ENCODE results near the gene ASIC2.

ASIC2 gene

GRCh38 chr17:33234233-33234632, 58.9 kb downstream of the ASIC2 start:
- no peak overlapping the region for H3K27ac ChIP-seq (ENCODE audit: low read depth, low read length)

GRCh38 chr17:33233811-33234177, 59.3 kb downstream of the ASIC2 start:
- no peak overlapping the region for H3K9ac ChIP-seq (ENCODE audit: low read length)
- H3K36me3 ChIP-seq (ENCODE audit: low read length), result no peaks in the 10 kb centered on the region
- H3K27me3 ChIP-seq (ENCODE audit: low read length), result no peaks in the 10 kb centered on the region
- no peaks in the 10 kb centered on the region for H3K9me3 ChIP-seq (ENCODE audit: insufficient read depth, low read length)
- H3K27ac ChIP-seq (ENCODE audit: low read depth, low read length), result no peak overlapping the region
- H3K79me2 ChIP-seq (ENCODE audit: insufficient read depth, low read length), result no peaks in the 10 kb centered on the region
- no peak overlapping the region for H2AFZ ChIP-seq (ENCODE audit: low read depth, low read length, severe bottlenecking)
- no peaks in the 10 kb centered on the region for H3K9me2 ChIP-seq (replicated peaks; ENCODE audit: insufficient read depth, low read length)
- TF ChIP-seq EZH2phosphoT487 (conservative IDR thresholded peaks at IDR 0.05; ENCODE audit: low read length), result no peak
- no peak for TF ChIP-seq CTCF (IDR thresholded peaks at IDR 0.05; ENCODE audit: insufficient read depth, low read length, poor library complexity, severe bottlenecking)
- H3K4me2 ChIP-seq (ENCODE audit: low read depth, low read length, poor library complexity, severe bottlenecking), result no peak overlapping the region
- H3K4me3 ChIP-seq (ENCODE audit: insufficient read depth, low read length, poor library complexity, severe bottlenecking), result no peak overlapping the region
- H3F3A ChIP-seq (ENCODE audit: insufficient read depth), result no peaks in the 10 kb centered on the region
- H4K20me1 ChIP-seq (ENCODE audit: low read depth, low read length), result no peaks in the 10 kb centered on the region

More at GRCh38 chr17:33234233-33234632, 58.9 kb downstream of the ASIC2 start:
- no peak overlapping the region for H3K4me2 ChIP-seq (ENCODE audit: low read depth, low read length, poor library complexity, severe bottlenecking)
- no peaks in the 10 kb centered on the region for H3K27me3 ChIP-seq (ENCODE audit: low read length)
- no peaks in the 10 kb centered on the region for H3F3A ChIP-seq (ENCODE audit: insufficient read depth)
- TF ChIP-seq EZH2phosphoT487 (conservative IDR thresholded peaks at IDR 0.05; ENCODE audit: low read length) (no peak), CTCF (IDR thresholded peaks at IDR 0.05; ENCODE audit: insufficient read depth, low read length, poor library complexity, severe bottlenecking) (no peak)
- no peaks in the 10 kb centered on the region for H3K79me2 ChIP-seq (ENCODE audit: insufficient read depth, low read length)
- H4K20me1 ChIP-seq (ENCODE audit: low read depth, low read length), result no peaks in the 10 kb centered on the region
- no peaks in the 10 kb centered on the region for H3K9me2 ChIP-seq (replicated peaks; ENCODE audit: insufficient read depth, low read length)
- H2AFZ ChIP-seq (ENCODE audit: low read depth, low read length, severe bottlenecking), result no peak overlapping the region
- H3K9ac ChIP-seq (ENCODE audit: low read length), result no peak overlapping the region
- H3K4me3 ChIP-seq (ENCODE audit: insufficient read depth, low read length, poor library complexity, severe bottlenecking), result no peak overlapping the region
- H3K9me3 ChIP-seq (ENCODE audit: insufficient read depth, low read length), result no peaks in the 10 kb centered on the region
- no peaks in the 10 kb centered on the region for H3K36me3 ChIP-seq (ENCODE audit: low read length)

- no peaks in the 10 kb centered on the region for H3K9me2 ChIP-seq (replicated peaks; ENCODE audit: insufficient read depth, low read length)
- H3K36me3 ChIP-seq (ENCODE audit: low read length), result no peaks in the 10 kb centered on the region
- no peak overlapping the region for H2AFZ ChIP-seq (ENCODE audit: low read depth, low read length, severe bottlenecking)
- no peak for TF ChIP-seq EZH2phosphoT487 (conservative IDR thresholded peaks at IDR 0.05; ENCODE audit: low read length)
- TF ChIP-seq CTCF (IDR thresholded peaks at IDR 0.05; ENCODE audit: insufficient read depth, low read length, poor library complexity, severe bottlenecking), result no peak
- H3K9ac ChIP-seq (ENCODE audit: low read length), result no peak overlapping the region
- H3K9me3 ChIP-seq (ENCODE audit: insufficient read depth, low read length), result no peaks in the 10 kb centered on the region
- no peak overlapping the region for H3K27ac ChIP-seq (ENCODE audit: low read depth, low read length)
- no peaks in the 10 kb centered on the region for H3K27me3 ChIP-seq (ENCODE audit: low read length)
- no peaks in the 10 kb centered on the region for H4K20me1 ChIP-seq (ENCODE audit: low read depth, low read length)
- no peak overlapping the region for H3K4me2 ChIP-seq (ENCODE audit: low read depth, low read length, poor library complexity, severe bottlenecking)
- H3K4me3 ChIP-seq (ENCODE audit: insufficient read depth, low read length, poor library complexity, severe bottlenecking), result no peak overlapping the region
- H3F3A ChIP-seq (ENCODE audit: insufficient read depth), result no peaks in the 10 kb centered on the region
- no peaks in the 10 kb centered on the region for H3K79me2 ChIP-seq (ENCODE audit: insufficient read depth, low read length)
Observed at GRCh38 chr17:33229499-33229898, 63.6 kb downstream of the ASIC2 start.

Measured in SU-DHL-6 (cell line).